Astrocyte of the spinal cord (primary cell): ENCODE data around the gene ATP9A.

ENCODE experiments used
- DNase-seq: peaks from one replicate; pipeline ENCODE4 v3.0.0; 2011; ENCODE audit warnings: low read depth, low spot score
- H3K4me3 ChIP-seq: 2 replicates; pipeline ENCODE4 v1.5.1; 2011; ENCODE audit warnings: low read depth, mild to moderate bottlenecking, low read length, moderate library complexity
- CTCF ChIP-seq: IDR thresholded peaks from 2 replicates; pipeline ENCODE4 v1.5.1; 2012; ENCODE audit warnings: low read depth, mild to moderate bottlenecking, low read length, inconsistent platforms
- in situ Hi-C: cut with HindIII; loops from 2 replicates; pipeline ENCODE4 v1.10.0; 2017; ENCODE audit warnings: low sequenced_read_pairs

ATP9A gene

GRCh38 chr20:51631011-51631950 lies 136.9 kb downstream of the ATP9A start:
- peak; percentile 100 for DNase-seq
- in situ Hi-C loops: no loop called here
- no peak overlapping the region for H3K4me3 ChIP-seq
- TF ChIP-seq CTCF: no peak

DNA sequence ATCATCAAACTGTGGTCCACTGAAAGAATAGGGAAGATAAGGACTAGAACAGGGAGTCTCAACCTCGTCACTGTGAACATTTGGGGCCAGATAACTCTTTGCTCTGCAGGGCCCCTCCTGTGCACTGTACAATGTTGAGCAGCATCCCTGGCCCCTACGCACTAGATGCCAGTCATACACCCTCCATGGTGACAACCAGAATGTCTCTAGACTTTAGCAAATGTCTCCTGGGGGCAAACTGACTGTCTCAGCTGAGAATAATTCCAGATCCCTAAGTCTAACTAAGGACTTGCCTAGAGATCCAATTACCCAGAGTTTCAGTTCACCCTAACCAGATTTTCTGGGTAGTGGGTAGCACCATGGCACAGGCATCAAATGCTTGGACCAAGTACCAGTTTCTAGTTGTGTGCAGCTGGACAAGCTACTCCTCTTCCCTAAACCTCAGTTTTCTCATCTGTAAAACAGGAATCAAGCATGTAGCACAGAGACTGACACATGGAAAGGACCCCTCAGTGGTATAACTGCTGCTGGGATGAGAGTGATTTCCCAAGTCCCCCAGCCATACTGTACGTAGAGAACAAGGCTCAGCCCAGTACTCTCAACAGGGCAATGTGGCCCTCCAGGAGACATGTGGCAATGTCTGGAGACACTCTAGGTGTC lies 138.7 kb downstream of the ATP9A start:
- in situ Hi-C loops: no loop called here
- TF ChIP-seq CTCF: no peak
- DNase-seq: no peak
- H3K4me3 ChIP-seq: no peak overlapping the region

GRCh38 chr20:51628533-51629398 lies 139.4 kb downstream of the ATP9A start:
- no peak for TF ChIP-seq CTCF
- in situ Hi-C loops: no loop called here
- DNase-seq: peak; percentile 93

DNA sequence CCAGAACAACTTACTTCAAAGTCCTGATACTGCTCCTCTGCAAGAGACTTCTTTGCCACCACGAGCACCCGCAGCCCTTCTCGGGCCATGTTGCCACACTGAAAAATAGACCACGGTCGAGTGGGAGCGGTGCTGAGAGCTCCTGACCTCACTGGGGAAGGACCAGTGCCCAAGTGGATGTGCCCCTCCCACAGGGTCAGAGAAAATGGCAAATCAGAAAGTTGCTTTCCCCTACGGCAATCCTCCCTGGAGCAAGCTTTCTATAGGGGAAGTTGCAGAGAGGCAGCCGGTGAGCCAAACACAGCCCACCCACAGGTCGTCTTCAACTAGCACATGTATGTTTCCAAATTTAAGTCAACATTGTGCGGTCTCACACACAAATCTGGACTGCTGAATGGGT lies 140.6 kb downstream of the ATP9A start:
- TF ChIP-seq CTCF: no peak
- DNase-seq: no peak
- no peak overlapping the region for H3K4me3 ChIP-seq
- in situ Hi-C loops: no loop called here

More at GRCh38 chr20:51628533-51629398, 139.4 kb downstream of the ATP9A start:
- H3K4me3 ChIP-seq: no peak overlapping the region

- DNase-seq: no peak
- TF ChIP-seq CTCF: no peak
- H3K4me3 ChIP-seq: no peak overlapping the region
- in situ Hi-C loops: no loop called here
Measured at GRCh38 chr20:51625105-51625504, 143.1 kb downstream of the ATP9A start.

- H3K4me3 ChIP-seq: no peak overlapping the region
- in situ Hi-C loops: no loop called here
- DNase-seq: peak; percentile 69
- peak; percentile 77 for TF ChIP-seq CTCF
Measured at GRCh38 chr20:51624157-51624731, 143.9 kb downstream of the ATP9A start.
